ENCODE data around the gene PIEZO2.
A peak's percentile ranks its signal among the peaks of the same experiment; 100 is the strongest.
"Not testable (repeated sequence)": the region's sequence is repeated elsewhere in the genome, so short reads cannot be mapped to it uniquely, and the experiment has no call there.

PIEZO2 gene

DNA sequence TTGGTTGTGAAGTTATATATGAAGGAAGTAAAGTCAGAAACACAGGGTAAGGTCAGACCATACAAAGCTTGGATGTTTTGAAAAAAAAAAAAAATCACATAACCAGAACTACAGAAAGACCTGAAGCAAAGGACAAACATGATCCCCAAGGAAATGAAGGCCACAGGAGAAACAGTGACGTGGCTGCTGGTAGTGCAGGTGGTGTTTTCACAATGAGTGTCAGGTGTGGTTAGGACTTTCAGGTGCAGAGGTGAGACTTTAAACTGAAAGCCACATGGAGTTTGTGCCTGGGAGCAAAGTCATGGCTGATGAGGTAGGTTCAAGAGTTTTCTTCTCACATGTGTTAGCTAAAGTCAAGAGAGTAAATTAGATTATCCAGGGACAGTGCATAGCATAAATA is 270.7 kb downstream of the PIEZO2 start:
- no peak for DNase-seq

DNA sequence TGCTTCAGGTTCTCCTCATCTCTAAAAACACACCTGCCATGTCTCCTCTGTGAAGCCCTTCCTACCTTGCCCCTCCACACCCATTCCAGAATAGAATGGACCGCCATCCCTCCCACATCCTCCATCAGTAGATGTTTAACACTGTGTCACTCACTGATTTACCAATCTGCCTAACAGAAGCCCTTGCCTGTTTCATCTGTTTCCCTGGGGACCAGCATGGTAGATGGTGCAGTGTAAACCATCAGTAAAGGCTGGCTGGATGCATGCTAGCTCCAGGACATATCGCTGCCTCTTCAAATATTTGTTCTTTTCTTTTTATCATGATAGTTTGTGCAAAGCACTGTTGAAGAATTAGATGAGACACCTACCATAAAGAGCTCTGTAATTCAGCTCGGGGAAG is 271.4 kb downstream of the PIEZO2 start:
- no peak for DNase-seq

- DNase-seq = no peak
Measured at GRCh38 chr18:10875811-10876210, 273.6 kb downstream of the PIEZO2 start.

- no peak for DNase-seq
Measured at GRCh38 chr18:10872304-10872703, 277.1 kb downstream of the PIEZO2 start.

GRCh38 chr18:10864722-10865121 is 284.6 kb downstream of the PIEZO2 start:
- DNase-seq = no peak

DNA sequence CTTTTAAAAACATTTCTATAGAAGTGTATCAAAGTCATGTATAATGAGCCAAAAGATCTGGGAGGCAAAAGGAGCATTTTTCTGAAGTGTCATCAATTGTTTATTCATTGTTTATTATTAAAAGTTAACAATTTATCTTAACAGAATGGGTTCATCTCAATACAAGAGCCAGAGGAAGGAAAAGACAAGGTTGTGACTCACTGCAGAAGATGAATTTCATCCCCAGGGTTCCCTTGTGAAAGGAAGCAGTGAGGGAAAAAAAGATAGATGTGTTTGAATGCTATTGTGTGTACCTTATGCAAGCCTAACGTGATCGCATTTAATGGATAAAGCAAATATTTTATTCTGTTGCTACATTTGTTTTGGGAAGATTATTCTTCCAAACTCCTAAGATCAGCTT is 286.3 kb downstream of the PIEZO2 start:
- DNase-seq = no peak

DNA sequence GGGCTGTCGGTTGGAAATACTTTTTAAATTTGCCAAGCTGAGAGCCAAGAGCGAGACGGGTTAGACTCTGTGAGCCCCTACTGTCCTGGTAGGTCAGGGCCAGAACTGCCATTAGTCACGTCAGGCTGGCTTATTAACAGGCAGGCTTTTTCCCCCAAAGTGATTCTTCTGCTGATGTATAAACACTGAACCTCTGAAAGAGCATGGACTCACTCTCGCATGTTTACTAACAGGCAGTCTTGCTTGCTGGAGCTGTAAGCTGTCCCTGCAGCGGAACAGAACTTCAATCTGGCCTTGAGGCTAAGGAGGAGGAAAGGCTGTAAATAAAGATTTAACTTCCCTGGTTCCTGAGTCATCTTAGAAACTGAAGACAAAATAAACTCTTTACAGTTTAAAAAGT is 288.4 kb downstream of the PIEZO2 start:
- DNase-seq = no peak

- no peak for DNase-seq
Measured at GRCh38 chr18:10860382-10860781, 289.0 kb downstream of the PIEZO2 start.

DNA sequence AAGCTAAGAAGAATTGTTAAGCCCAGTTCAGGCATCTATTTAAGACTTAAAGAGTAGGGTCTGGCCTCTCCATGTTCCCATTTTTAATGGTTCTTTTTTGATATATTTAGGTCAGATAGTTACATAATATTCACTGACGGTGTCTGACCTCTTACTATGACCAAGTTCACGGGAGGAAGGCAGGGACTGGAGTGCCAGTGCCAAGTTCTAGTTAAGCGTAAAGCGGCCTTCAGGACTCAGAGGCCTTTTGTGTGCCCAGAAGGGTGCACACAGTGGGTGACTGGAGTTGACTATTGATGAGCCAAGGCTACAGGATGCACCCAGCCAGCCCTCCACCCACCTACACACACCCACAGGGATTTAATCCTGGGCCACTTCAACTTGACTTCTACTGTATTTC is 290.9 kb downstream of the PIEZO2 start:
- no peak for DNase-seq

DNA sequence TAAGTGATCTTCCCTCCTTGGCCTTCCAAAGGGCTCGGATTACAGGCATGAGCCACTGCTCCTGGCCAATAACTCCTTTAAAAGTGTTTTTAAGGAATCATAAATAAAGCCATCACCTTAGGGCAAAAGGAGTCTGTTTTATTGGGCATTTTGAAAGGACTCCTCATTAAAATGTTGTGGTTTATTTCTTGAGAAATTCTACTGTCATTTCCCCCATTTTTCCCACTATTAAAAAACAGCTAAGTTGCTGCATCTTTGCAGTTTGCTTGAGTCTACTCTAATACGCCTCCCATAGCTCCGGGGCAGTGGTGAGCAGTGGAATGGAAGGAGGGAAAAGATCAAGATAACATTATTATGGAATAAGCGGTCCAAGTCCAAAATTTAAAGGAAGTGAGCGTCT is 293.2 kb downstream of the PIEZO2 start:
- no peak for DNase-seq

GRCh38 chr18:10852385-10853303 is 296.7 kb downstream of the PIEZO2 start:
- DNase-seq = peak in 2 of 3 experiments; percentile 45 to 83

- peak in 2 of 3 experiments; percentile 63 to 74 for DNase-seq
Measured at GRCh38 chr18:10851824-10852319, 297.5 kb downstream of the PIEZO2 start.

- no peak for DNase-seq
Measured at GRCh38 chr18:10850840-10851239, 298.5 kb downstream of the PIEZO2 start.

GRCh38 chr18:10850216-10850615 is 299.2 kb downstream of the PIEZO2 start:
- no peak for DNase-seq

DNA sequence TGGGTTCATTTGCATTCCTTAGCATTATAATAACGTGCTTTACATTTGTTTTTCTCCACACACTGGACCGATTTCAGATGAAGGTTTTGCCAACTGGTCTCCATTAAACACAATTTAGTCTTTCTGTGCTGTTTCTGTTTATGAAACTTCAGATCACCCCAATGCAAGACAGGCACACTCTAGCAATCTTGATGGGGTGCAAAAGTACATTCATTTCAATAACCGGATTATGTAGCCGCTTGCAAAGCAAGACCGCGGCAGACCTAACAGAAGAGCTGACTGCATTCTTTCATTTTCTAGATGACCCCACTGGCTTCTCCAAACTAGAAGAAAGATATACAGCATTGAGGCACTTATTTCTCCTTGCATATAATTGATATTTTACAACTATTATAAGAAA is 301.5 kb downstream of the PIEZO2 start:
- no peak for DNase-seq

- no peak for DNase-seq
Measured at GRCh38 chr18:10847408-10847790, 302.0 kb downstream of the PIEZO2 start.

DNA sequence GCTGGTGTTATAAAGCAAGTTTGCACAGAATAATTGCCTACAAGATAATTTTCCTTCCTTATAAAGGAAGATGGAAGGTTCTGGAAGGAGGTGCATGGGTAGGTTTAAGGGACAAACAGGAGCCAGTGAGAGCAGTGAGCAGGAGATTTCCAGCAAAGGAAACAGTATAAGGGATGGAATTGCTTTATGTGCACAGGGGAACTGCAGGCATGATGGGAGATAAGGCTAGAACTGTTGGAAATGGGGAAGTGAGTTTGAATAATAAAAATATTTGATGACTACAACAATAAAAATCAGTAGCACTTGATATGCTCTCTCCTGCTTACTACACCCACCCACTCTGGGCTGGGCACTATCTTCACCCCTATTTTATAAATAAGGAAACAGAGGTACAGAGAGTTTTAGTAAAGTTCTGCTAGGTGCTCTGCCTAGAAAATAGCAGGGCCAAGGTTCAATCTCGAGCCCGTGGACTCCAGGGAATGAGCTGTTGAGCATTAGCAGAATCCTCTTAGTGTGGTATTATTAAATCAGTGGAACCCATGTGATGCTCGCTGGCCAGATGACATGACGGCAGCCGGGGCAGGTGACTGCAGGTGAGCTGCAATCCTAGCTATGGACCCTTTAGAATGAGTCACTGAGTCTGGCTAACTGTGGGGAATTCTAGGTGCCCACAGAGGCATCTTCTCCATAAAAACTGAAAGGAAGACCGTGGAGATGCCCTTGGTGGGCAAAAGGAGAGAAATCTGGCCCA is 302.5 kb downstream of the PIEZO2 start:
- no peak for DNase-seq

GRCh38 chr18:10846035-10846434 is 303.3 kb downstream of the PIEZO2 start:
- DNase-seq = not testable (repeated sequence)

GRCh38 chr18:10843565-10843964 is 305.8 kb downstream of the PIEZO2 start:
- DNase-seq = no peak

DNA sequence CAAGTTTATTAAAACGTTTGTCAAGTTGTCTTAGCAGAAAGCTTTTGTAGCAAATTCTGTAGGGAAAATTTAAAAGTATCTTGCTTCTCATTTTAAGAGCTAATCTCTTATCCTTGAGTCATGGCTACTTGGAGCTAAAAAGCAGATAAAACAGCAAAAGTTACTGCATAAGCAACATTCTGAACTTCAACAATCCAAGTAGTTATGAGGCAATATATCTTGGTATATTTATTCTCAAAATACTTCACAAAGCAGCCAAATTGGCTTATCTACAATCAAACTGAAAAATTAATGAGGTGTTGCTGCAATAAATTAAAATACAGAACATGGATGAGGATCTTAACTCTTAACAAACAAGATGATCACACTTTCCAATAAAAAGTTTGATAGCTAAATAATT is 306.5 kb downstream of the PIEZO2 start:
- DNase-seq = no peak

- no peak for DNase-seq
Measured at GRCh38 chr18:10842371-10842770, 307.0 kb downstream of the PIEZO2 start.

GRCh38 chr18:10841203-10841602 is 308.2 kb downstream of the PIEZO2 start:
- DNase-seq = no peak

- no peak for DNase-seq
Measured at GRCh38 chr18:10840743-10841142, 308.6 kb downstream of the PIEZO2 start.

DNA sequence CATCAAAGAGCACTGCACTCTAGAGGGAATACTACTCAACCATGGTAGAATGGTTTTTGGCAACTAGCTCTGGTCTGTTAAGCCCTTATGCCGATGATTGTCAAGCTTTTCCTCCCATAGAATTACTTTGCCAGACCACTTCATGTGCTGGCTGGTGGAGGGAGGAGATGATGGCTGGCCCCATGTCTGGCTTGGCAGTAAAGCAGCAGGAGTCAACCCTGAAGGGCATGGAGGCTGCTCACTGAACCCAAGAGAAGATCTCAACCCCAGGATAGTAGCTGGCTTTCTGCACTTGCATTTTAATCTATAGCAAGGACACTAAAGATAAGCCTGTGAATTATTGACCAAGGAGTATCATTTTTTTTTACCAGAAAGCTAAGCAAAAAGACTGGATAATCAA is 309.9 kb downstream of the PIEZO2 start:
- peak in 1 of 3 experiments; percentile 5 for DNase-seq

All from NCI-H1417 (cell line).